Colonic mucosa (tissue), 4 donors: ENCODE results near the gene NKTR. TPM values are rescaled to one million over a fixed set of nuclear protein-coding genes. Genes with fewer than 3 reads are reported as not detected.
A peak's percentile ranks its signal among the peaks of the same experiment; 100 is the strongest.

Source experiments
- DNase-seq: peaks from one replicate; pipeline ENCODE4 v3.0.0-alpha.2; 2020
- H3K27ac ChIP-seq: fragments of 200-600 bp; one replicate; pipeline ENCODE4 v1.8.0; 2021
- H3K27me3 ChIP-seq: fragments of 200-600 bp; one replicate; pipeline ENCODE4 v1.8.0; 2021
- H3K36me3 ChIP-seq: fragments of 200-600 bp; one replicate; pipeline ENCODE4 v1.8.0; 2021
- H3K4me1 ChIP-seq: fragments of 200-600 bp; one replicate; pipeline ENCODE4 v1.8.0; 2021; ENCODE audit warnings: mild to moderate bottlenecking
- H3K4me3 ChIP-seq: fragments of 200-600 bp; one replicate; pipeline ENCODE4 v1.8.0; 2021
- H3K9ac ChIP-seq, 2 donors: one replicate each; pipeline ENCODE4 v1.7.0; 2013; ENCODE audit warnings: control low read depth in 2 of 2, low read depth in 2 of 2, low read length in 2 of 2
- H3K9me3 ChIP-seq: fragments of 200-600 bp; one replicate; pipeline ENCODE4 v1.8.0; 2021
- intact Hi-C: fragments of 100-400 bp; cut with DNase I; formaldehyde crosslinking; loops from one replicate; pipeline ENCODE4 v1.14.1; 2022
- total RNA-seq, 2 donors: library from RNA; stranded (reverse); fragmentation: NEBNext Ultra II Directional in 1 of 2; extraction: Animal tissue kit (Norgen Biotek cat#: 25700) in 1 of 2; gene quantifications; one replicate each; pipeline ENCODE4 v1.2.1, GENCODE V29; 2021
- TF ChIP-seq, protein P1 (sequence below): fragments of 200-600 bp; IDR thresholded peaks from one replicate; pipeline ENCODE4 v1.8.0; 2022; ENCODE audit warnings: antibody characterized with exemption, mild to moderate bottlenecking
- donor health status: healthy.
- donor health status: DM: no; HTN: no; CAD: no.
- donor health status: DM: no; HTN: no; CAD: no.

Gene NKTR
- total RNA-seq, 2 donors from 2014 or later = 47.5 to 48.2 TPM

DNA sequence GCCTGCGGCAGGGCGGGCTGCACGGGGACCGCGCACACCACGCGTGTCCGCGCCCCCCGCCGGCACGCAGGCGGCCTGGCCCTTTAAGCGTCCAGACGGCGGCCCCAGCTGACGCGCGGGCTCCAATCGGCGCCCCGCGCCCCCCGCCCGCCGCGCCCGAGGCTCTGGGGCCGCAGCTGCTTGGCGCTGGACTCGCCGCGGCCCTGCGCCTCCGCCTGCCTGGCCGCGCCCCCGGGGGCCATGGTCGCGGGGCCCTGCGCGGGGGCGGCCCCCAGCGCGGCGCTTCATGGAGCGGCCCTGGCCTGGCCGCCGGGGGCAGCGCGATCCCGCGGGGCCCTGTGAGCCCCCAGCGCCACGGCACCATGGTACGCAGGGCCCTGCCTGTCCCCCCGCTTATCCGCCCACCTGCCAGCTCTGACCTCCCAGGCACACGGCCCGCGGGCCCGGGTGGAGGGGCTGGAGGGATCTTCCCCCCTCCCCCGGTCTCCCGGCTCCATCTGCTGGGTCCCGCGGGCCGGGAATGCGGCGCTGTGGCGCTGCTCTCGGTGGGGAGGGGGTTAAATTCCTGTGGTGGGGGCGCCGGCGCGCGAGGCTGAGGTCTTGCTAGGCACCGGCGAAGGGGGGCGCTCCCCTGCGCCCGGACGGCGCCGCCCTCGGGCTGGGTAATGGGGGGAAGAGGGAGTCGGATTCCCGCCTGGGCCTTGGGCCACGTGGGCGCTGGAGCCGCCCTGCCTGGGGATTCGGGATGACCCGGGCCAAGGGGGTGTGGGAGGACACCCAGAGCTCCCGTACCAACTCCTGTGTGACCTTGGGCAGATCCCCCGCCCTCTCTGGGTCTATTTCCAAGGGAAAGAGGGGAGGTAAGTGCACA is 54.1 kb downstream of the NKTR start:
- no peaks in the 10 kb centered on the region for H3K9me3 ChIP-seq
- TF ChIP-seq, protein P1, sequence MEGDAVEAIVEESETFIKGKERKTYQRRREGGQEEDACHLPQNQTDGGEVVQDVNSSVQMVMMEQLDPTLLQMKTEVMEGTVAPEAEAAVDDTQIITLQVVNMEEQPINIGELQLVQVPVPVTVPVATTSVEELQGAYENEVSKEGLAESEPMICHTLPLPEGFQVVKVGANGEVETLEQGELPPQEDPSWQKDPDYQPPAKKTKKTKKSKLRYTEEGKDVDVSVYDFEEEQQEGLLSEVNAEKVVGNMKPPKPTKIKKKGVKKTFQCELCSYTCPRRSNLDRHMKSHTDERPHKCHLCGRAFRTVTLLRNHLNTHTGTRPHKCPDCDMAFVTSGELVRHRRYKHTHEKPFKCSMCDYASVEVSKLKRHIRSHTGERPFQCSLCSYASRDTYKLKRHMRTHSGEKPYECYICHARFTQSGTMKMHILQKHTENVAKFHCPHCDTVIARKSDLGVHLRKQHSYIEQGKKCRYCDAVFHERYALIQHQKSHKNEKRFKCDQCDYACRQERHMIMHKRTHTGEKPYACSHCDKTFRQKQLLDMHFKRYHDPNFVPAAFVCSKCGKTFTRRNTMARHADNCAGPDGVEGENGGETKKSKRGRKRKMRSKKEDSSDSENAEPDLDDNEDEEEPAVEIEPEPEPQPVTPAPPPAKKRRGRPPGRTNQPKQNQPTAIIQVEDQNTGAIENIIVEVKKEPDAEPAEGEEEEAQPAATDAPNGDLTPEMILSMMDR = no peak
- peak overlapping the region; percentile 53 to 90 for H3K9ac ChIP-seq
- peak overlapping the region; percentile 82 for H3K27ac ChIP-seq
- H3K27me3 ChIP-seq = no peaks in the 10 kb centered on the region
- H3K4me1 ChIP-seq = no peaks in the 10 kb centered on the region
- no peaks in the 10 kb centered on the region for H3K36me3 ChIP-seq
- DNase-seq = peak; percentile 53
- peak overlapping the region; percentile 64 for H3K4me3 ChIP-seq
- intact Hi-C loops = loop anchor here (5.0 kb wide), 1 partner anchor 88 kb away; no protein-coding TSS in a partner anchor

DNA sequence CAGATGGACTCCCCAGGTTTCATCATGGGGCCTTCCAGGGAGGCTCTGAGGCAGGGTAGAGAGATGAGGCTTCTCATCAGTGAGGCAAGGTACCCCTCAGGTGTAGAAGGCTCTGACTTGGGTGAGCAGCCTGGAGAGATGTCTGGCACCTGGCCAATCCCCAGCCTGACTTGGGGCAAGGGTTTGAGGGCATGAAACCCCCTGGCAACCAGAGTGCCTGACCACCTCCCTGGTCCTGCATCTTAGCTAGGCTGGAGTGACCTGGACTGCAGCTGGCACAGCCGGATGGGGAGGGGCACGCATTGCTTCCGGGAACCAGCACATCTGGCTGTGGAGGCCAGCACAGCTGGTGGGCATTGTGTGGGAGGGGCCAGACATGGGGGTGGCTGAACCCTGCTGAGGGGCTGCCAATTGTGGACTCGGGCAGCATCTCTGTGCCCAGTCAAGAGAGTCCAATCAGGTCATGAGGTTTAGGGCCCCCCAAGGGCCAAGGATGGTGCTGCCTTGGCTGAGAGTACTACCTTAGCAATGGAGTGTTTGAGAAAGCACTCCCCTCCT is 54.9 kb downstream of the NKTR start:
- intact Hi-C loops = loop anchor here (5.0 kb wide), 1 partner anchor 87 kb away; no protein-coding TSS in a partner anchor
- no peaks in the 10 kb centered on the region for H3K36me3 ChIP-seq
- no peak for DNase-seq
- no peaks in the 10 kb centered on the region for H3K4me1 ChIP-seq
- TF ChIP-seq, protein P1 = no peak
- H3K9ac ChIP-seq = peak overlapping the region in 1 of 2 donors; percentile 90
- no peaks in the 10 kb centered on the region for H3K27me3 ChIP-seq
- H3K27ac ChIP-seq = peak overlapping the region; percentile 82
- H3K4me3 ChIP-seq = peak overlapping the region; percentile 64
- no peaks in the 10 kb centered on the region for H3K9me3 ChIP-seq

- no peak for DNase-seq
- TF ChIP-seq, protein P1 = no peak
These were observed 55.6 kb downstream of the NKTR start for GRCh38 chr3:42655980-42656679.

GRCh38 chr3:42656680-42657610 is 56.5 kb downstream of the NKTR start:
- DNase-seq = no peak
- Histone ChIP-seq H3K36me3 (no peaks in the 10 kb centered on the region), H3K4me1 (no peaks in the 10 kb centered on the region), H3K9me3 (no peaks in the 10 kb centered on the region), H3K27me3 (no peaks in the 10 kb centered on the region), H3K4me3 (no peak overlapping the region), H3K9ac (no peak overlapping the region), H3K27ac (no peak overlapping the region)
- intact Hi-C loops = loop anchor here (5.0 kb wide), 1 partner anchor 85 kb away; no protein-coding TSS in a partner anchor
- TF ChIP-seq, protein P1 = no peak

More at GRCh38 chr3:42655980-42656679, 55.6 kb downstream of the NKTR start:
- no peak overlapping the region for H3K9ac ChIP-seq
- H3K36me3 ChIP-seq = no peaks in the 10 kb centered on the region
- no peaks in the 10 kb centered on the region for H3K27me3 ChIP-seq
- H3K9me3 ChIP-seq = no peaks in the 10 kb centered on the region
- no peaks in the 10 kb centered on the region for H3K4me1 ChIP-seq
- intact Hi-C loops = loop anchor here (5.0 kb wide), 1 partner anchor 86 kb away; no protein-coding TSS in a partner anchor
- H3K4me3 ChIP-seq = no peak overlapping the region
- peak overlapping the region; percentile 82 for H3K27ac ChIP-seq
